Ovary (tissue), 3 donors: ENCODE data around the gene KRT10.

Experiments used
- EP300 ChIP-seq: sonication (generic); formaldehyde crosslinking; IDR thresholded peaks from one replicate; pipeline ENCODE4 v1.6.1; 2017; ENCODE audit warnings: antibody characterized with exemption
- POLR2A ChIP-seq: fragments of 450-650 bp; IDR thresholded peaks from one replicate; pipeline ENCODE4 v1.6.1; 2017; ENCODE audit warnings: antibody characterized with exemption, mild to moderate bottlenecking, moderate library complexity
- TF ChIP-seq, protein P1 (sequence below), 3 donors: fragments of 450-650 bp in 2 of 3; fragments of 200-600 bp in 1 of 3; IDR thresholded peaks; one replicate each; pipeline versions ENCODE4 v1.5.1 to v1.8.0; 2016 to 2022; ENCODE audit warnings: antibody characterized with exemption in 3 of 3, mild to moderate bottlenecking in 1 of 3
- donor health status: DM: no; HTN: no; CAD: no.

DNA sequence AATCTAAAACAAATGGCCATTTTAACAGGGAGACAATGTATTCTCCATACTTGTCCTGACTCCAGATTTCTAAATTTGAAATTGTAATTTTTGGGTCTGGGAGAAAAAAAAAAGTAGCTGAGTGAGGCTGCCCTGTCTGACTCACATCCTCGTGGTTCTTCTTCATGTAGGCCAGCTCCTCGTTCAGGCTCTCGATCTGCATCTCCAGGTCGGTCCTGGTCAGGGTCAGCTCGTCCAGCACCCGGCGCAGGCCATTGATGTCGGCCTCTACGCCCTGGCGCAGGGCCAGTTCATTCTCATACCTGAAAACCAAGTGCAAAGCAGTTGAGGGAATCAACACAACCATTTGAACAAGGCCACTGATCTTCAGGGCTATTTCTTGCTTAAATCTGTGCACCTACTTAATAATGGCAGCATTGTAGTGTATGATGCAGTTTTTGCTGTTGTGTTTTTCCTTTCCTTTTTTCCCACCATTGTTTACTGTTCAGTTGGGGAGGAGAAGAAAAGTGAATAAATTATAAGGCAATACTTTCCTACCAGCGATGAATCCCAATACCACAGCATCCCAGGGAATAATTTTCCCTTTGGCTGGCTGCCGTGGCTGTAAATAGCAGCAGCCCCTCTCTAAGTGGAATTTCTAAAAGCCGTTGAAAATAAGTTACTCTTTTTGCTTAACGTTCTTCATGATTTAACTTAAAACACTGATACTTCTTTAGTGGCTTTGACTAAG, 42.4 kb upstream of the KRT10 start:
- TF ChIP-seq, protein P1, sequence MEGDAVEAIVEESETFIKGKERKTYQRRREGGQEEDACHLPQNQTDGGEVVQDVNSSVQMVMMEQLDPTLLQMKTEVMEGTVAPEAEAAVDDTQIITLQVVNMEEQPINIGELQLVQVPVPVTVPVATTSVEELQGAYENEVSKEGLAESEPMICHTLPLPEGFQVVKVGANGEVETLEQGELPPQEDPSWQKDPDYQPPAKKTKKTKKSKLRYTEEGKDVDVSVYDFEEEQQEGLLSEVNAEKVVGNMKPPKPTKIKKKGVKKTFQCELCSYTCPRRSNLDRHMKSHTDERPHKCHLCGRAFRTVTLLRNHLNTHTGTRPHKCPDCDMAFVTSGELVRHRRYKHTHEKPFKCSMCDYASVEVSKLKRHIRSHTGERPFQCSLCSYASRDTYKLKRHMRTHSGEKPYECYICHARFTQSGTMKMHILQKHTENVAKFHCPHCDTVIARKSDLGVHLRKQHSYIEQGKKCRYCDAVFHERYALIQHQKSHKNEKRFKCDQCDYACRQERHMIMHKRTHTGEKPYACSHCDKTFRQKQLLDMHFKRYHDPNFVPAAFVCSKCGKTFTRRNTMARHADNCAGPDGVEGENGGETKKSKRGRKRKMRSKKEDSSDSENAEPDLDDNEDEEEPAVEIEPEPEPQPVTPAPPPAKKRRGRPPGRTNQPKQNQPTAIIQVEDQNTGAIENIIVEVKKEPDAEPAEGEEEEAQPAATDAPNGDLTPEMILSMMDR (IDR thresholded peaks at IDR 0.05): no peak
- TF ChIP-seq POLR2A (no peak), EP300 (no peak)
